Renal pelvis (tissue), 4 donors: ENCODE data around the gene RWDD3. TPM values are rescaled to one million over a fixed set of nuclear protein-coding genes. Genes with fewer than 3 reads are reported as not detected.

Experiments
- DNase-seq: peaks from one replicate; pipeline ENCODE4 v3.0.0-alpha.2; 2013
- polyA plus RNA-seq, 3 donors: library from polyadenylated mRNA; unstranded; fragments of 120-200 nt; gene quantifications; one replicate each; pipeline ENCODE4 v1.2.1, GENCODE V29; 2013; ENCODE audit not compliant: insufficient read length in 3 of 3

The RWDD3 gene
- polyA plus RNA-seq, 3 donors = 40.1 to 46.0 (median 45.2) TPM

DNA sequence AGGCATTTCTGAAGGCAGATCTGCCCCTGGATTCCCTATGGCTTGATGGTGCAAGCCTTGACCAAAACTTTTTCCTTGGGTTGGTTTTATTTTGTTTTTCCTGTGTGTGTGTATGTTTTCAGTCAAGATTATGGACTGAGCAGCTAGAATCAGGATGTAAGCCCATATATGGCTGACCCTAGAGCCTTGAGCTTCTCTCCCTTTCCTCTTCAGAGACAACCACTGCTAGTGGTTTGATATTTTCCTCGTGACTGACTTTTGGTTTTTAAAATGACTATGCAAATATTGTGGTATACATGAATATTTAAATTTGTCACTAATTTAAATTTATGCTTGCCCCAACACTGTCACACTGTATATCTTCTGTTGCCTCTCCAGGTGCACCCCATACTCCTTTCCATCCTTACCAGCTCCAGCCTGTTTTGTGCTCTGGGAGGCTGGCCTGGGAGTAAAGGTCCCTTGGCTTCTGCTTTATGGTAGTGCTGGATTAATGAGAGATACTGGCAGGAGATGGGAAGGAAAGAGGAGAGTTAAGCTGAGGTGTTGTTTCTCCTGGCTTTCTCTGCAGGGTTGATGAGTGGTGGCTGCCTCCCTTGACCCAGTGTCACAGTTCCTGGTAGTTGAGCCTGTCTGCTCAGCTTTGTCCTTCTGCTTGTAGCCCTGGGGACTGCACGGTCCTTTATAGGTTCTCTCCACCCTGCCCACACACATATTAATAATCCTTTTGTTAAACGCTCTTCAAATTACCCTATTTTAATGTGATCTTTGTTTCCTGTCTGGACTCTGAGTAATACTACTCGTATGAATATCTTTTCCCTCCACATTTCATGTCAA lies 44.4 kb downstream of the RWDD3 start:
- DNase-seq = no peak

DNA sequence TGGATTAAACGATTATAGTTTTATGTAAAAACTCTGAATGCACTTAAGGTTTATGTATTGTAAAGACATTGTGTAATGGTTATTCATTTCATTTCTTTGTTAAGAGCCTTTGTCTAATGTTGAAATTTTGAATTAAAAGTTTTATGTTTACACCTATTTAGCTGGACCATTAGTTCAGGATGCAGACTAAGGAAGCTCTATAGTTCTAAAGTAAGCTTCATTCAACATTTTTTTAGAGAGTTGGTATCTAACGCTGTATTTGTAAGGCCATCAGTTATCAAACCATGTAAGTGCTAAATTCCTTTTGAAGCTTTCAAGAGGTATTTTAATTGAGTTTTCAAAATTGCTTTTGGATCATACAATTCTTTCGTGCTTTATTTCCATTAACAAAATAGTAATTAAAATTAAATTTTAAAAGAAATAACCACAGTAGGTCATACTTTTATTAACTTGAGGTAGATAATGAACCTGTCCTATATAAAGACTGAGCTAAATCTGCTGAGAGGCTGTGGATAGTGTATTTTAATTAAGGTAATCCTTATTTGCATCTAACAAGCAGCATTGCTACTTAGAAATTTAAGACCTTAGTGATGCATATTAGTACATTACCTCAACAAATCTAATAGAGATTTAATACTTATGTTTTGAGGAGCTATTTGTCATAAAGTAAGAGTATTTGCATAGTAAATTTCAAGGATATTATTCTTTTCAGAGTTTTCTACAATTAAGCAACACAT lies 47.9 kb downstream of the RWDD3 start:
- DNase-seq = no peak

DNA sequence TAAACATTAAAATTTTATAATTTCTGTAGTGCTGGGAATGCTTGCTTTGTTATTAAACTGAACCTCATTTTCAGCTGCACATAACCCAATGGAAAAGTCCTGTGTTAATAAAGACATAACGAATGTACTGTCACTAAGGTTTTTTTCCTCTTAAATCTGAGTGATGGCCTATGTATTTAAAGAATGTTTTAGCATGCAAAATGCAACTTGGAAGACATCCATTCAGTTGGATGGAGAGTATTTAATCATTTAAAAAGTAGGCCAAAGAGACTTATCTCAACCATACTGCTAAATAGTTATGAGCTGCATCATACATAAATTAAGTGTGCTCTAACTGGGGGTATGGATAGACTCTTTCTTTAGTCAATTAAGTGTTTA lies 48.5 kb downstream of the RWDD3 start:
- no peak for DNase-seq

DNA sequence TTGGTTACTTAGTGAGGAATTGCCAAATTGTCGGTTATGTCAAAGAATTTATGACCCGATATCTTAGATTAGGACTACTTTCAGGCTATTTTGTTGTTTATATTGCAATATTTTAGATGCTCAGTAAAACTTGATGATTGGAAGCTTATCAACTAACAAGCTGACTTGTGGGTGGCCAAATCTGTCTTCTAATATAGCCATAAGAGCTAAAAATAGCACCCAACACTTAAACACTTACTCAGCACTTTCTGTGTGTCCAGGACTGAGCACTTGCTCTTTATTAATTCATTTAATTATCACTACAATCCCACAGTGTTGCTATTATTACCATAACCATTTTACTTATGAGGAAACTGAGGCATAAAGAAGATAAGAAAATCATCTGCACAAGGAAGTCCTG lies 50.4 kb downstream of the RWDD3 start:
- no peak for DNase-seq

DNA sequence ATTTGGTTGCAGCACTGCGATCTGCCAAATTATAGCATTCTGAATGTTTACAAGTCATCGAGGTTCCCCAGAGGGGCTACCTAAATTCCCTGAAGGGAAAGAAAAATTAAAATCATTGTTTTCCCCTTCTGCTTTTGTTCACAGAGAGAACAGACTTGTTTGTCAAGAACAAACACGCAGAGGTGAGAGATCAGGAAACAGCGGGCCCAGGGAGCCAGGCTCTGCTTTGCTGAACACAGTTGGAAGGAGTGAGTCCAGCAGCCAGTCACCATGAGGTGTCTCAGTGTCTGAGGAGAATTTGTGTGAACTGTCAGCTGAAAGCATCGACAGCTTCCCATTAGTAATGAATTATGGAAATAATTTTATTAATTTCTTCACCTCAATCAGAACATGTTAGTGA lies 52.5 kb downstream of the RWDD3 start:
- no peak for DNase-seq

DNA sequence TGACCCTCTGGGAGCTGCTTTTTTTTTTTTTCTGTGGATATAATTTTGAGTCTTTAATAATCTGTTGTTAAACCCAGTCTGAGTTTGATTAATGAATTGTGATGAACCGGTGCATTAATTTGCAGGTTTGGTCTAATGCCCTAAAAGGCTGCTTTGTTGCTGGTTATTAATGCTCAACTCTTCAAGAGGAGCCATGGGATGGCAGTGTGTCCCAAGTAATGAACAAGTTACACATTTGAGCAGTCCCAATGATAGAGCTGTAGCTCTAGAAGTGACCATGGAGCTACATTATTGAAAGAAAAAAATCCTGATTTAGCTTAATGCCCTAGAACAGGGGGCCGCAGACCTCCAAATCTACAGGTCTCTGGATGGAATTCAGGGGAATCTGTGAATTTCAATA lies 53.1 kb downstream of the RWDD3 start:
- DNase-seq = no peak

DNA sequence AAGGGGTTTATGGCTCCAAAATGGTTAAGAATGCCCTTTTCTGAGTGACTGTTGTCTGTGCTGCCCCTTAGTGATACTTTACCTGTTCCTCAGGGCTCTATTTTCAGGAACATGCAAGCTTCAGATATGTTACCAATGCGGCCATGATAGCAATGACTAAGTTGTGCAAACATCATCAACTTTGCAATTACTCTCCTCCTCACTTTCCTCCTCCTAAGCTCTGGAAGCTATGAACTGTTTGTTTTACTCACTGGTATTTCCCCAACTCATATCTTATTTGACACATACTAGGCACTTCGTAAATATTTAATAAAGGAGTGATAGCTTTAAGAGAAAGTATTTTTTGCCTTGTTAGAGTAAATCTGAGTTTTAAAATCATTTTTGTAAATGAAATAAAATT lies 53.8 kb downstream of the RWDD3 start:
- no peak for DNase-seq

Other genes starting within 250 kb of the RWDD3 start
- gene ALG14, start 161.3 kb upstream of the RWDD3 start, polyA plus RNA-seq = 10 to 100 TPM; 12.8 to 16.3 (median 13.7) TPM
- gene TLCD4, start 116.9 kb upstream of the RWDD3 start, polyA plus RNA-seq = 1 to 10 TPM; 5.1 to 6.8 (median 5.5) TPM